PFSK-1 (cell line): ENCODE results near the gene KCNK10.

Experiments
- FOXP2 ChIP-seq: optimal IDR thresholded peaks from 2 replicates; pipeline ENCODE3; 2011; ENCODE audit warnings: borderline replicate concordance, control low read depth, inconsistent platforms; ENCODE audit not compliant: insufficient read depth; ENCODE audit errors: extremely low read length, extremely low read depth
- POLR2AphosphoS5 ChIP-seq: IDR thresholded peaks from 2 replicates; pipeline ENCODE4 v1.6.1; 2012; ENCODE audit warnings: low read depth, mild to moderate bottlenecking, control low read depth, low read length, moderate library complexity
- REST ChIP-seq, 2 experiments: IDR thresholded peaks; 2 replicates each; pipeline versions ENCODE4 v1.6.1 to v1.8.0; 2011 to 2012; ENCODE audit warnings: low read depth in 2 of 2, low read length in 2 of 2, control low read depth in 1 of 2, inconsistent platforms in 1 of 2, mild to moderate bottlenecking in 1 of 2, moderate library complexity in 1 of 2; ENCODE audit not compliant: insufficient read depth in 1 of 2
- SIN3A ChIP-seq: IDR thresholded peaks from 2 replicates; pipeline ENCODE4 v1.6.1; 2012; ENCODE audit warnings: mild to moderate bottlenecking, low read length, moderate library complexity, borderline replicate concordance; ENCODE audit not compliant: insufficient read depth
- TAF1 ChIP-seq: IDR thresholded peaks from 2 replicates; pipeline ENCODE4 v1.6.1; 2012; ENCODE audit warnings: low read length, control low read depth, borderline replicate concordance; ENCODE audit not compliant: insufficient read depth

The KCNK10 gene

GRCh38 chr14:88137327-88137726, 185.7 kb downstream of the KCNK10 start:
- TF ChIP-seq TAF1 (no peak), FOXP2 (no peak), REST (IDR thresholded peaks at IDR 0.05; ENCODE audit: insufficient read depth in 1 of 2, low read depth in 2 of 2, low read length in 2 of 2) (no peak), SIN3A (no peak), POLR2AphosphoS5 (no peak)
